Non-pigmented ciliary epithelial cell (primary cell): Measurements from ENCODE around the gene SEMA6A.

Experiments used
- DNase-seq: peaks from one replicate; pipeline ENCODE4 v3.0.0-alpha.2; 2010; ENCODE audit warnings: low read depth

SEMA6A gene

GRCh38 chr5:116577064-116577788 lies 2.6 kb upstream of the SEMA6A start:
- no peak for DNase-seq

DNA sequence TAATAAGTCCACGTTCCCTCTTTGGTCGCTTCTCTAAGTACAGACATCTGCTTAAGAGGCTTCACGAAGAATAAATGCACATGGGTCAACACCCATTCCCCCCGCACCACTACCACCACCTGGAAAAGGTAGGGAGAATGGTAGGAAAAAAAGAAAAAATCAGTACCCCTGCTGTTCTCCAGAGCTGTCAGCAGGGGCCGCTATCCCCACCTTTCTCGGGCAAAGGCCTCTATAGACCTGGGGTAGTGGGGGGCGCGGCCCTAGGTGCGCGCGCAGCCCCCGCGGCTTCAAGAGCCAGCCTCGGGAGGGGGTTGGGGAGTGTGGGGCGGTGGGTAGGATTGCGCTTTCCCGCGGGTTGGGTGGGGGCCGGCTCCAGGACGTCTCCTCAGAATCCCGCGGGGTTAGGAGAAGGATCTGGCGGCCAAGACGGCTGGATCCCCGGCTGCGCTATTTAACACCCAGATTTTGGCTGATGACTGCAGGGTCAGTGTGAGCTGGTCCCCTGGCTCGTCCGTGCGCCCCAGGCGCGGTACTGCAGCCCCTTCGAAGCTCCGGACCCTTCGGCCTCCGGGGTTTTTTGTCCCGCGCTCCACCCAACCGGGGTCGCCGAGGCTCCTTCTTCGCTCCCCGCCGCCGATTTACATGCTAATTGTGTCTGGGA lies 1.6 kb upstream of the SEMA6A start:
- no peak for DNase-seq

DNA sequence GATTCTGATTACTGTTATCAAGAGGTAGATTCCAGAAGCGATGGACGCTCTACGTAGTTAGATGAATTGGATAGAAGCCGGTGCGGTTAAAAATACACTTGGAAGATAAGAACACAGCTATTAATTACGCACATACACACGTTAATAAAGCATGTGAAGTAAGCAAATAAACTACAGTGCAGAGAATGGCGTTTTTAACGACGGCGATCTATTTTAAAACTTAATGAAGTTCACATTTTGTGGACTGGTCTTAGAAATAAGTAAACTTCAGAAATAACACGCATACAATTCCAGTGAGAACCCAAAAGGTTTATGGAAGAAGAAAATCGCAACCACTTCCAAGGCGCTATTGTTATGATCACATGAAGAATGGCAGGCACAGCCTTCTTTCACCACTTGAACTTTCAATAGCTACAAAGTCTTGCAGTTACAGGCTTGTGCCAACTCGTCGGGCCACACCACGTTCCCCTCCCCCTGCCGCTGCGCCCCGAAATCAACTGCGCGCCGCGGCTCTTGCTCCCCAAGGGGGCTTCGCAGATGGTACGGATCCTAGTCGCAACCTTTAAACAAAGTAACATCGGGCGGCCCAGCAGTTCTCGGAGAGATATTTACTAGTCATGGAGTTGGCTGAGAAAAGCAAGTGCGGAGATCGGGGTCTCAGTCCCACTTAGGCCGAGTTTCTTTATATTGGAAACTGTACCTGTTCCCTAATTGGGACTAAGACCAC lies 866 bp upstream of the SEMA6A start:
- DNase-seq: no peak

GRCh38 chr5:116573702-116574366 lies 789 bp downstream of the SEMA6A start:
- DNase-seq: no peak

DNA sequence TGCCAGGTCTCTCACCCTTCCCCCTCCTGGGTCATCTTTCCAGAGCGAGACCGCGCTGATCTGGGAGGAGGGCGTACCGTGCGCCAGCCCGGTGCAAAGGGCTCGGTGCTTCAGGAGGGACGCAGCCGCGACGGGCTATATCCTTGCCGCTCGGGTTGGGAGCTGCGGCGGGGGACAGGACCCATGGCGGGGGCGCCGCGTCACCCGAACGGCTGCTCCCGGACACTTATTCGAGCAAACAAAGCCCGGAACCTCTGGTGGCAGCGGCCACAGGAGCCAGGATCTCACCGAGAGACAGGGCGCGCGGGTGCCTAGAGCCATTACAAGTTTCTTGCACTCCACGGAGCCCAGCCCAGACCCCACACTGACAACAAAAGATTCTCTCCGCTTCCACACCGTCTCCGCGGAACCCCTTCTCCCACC lies 1.3 kb downstream of the SEMA6A start:
- DNase-seq: no peak

DNA sequence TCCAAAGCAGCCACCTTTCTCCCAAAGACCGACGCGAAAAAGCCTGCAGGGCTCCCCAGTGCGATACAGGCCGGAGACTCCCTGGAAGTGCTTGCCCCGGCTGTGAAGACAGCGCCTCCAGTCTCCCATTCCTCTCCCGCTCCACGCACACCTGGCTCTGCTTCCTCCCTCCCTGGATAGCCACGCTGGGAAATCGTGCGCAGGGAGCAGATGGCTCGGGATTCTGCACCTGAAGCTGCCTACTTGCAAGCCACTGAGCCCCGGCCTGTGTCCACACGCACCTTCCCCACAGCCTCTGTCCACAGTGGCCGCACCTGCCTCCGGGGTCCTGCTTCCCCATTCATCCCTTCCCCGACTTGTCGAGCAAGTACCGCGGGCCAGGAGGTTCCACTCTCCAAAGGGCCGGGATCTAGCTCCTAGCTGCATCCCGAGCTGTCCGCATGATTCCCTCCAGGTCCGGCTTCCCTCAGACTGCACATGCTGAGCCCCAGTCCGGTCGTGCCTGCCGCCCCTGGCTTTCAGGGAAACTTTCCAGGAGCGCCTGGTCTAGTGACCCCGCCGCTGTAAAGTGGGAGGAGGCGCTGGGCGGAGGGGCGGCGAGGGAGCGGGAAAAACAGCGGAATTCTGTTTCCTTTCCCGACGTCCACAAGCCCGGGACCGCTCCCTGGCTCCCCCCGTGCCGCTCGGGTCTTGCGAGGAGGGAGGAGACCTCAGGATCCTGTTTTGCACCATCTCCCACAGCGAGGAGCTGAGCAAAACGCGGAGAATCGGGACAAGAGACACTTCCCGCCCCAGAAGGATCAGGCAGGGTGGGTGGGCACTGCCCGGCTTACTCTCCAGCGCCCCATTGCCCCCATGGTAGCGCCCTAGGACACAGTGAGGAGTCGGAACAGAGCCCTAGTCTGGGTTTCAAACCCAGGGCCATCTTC lies 2.0 kb downstream of the SEMA6A start:
- no peak for DNase-seq

DNA sequence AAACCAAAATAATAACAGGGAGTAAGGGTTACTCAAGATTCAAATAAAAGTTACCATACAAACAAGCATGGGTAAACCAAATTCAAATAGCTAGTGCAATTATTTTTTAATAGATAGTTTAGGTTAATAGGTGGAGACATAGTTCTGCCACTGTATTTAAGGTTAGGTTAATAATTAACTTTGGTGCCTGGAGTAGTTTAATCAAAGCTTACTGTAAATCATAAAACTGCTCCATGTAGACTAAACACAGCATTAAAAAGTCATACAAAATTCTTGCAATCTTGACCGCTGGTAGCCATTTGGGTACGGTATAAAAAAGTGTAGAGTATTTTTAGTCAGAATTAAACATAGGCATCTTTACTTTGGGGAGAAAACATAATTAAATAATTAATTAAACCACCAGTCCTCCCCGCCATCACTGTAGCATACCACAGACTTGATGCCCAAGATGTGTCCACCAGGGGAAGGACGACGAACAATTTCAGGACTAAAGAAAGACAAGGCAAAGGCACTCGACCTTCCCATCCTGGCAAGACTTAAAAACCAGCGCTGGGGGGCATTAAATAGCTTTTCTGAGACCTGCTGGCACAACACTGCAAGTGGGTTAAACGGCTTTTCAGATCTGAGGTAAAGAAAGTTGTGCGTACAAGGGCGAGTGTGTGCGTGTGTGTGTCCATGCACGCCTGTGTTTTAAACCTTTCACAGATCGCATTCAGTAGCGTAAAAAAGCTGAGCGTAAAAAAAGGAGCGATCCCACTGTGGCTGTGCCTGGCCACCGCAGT lies 2.9 kb downstream of the SEMA6A start:
- no peak for DNase-seq

- no peak for DNase-seq
Measured at GRCh38 chr5:116569999-116570398, 4.6 kb downstream of the SEMA6A start.

DNA sequence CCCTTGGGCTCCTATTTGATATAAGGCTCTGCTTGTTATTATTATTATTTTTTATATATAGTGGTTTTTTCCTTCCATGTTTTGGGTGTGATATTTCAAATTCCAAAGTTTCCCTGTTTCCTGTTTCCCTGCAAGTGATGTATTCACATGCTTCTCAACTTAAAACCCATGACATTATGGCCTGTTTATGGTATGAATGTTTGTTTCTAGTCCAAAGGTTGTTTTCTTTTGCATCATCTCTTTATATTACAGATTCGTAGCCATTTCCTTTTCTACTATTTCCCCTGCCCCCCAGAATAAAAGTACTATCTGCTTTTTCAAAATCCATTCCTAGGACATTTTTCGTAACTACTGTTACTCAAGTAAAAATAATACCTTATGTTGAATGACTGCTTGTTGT lies 7.5 kb downstream of the SEMA6A start:
- no peak for DNase-seq

DNA sequence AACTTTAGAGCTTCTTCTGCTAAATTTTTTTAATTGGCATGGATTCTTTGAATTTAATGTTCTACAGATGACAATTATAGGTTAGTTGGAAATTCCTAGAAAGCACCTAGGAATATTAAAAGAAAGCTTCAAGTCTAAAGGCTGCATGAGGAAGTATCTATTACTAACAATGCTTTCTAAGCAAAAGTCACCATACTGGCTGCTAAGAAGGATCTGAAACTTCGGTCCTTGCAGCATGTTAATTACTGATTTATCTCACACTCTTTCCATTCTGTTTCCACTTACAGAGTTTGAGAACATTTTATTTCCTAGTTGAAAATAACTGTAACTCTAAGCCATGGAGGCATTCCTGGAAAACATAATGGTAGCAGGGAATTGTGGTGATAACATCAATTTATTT lies 8.4 kb downstream of the SEMA6A start:
- no peak for DNase-seq

GRCh38 chr5:116564756-116565490 lies 9.7 kb downstream of the SEMA6A start:
- DNase-seq: no peak

- DNase-seq: no peak
Measured at GRCh38 chr5:116564312-116564711, 10.3 kb downstream of the SEMA6A start.

DNA sequence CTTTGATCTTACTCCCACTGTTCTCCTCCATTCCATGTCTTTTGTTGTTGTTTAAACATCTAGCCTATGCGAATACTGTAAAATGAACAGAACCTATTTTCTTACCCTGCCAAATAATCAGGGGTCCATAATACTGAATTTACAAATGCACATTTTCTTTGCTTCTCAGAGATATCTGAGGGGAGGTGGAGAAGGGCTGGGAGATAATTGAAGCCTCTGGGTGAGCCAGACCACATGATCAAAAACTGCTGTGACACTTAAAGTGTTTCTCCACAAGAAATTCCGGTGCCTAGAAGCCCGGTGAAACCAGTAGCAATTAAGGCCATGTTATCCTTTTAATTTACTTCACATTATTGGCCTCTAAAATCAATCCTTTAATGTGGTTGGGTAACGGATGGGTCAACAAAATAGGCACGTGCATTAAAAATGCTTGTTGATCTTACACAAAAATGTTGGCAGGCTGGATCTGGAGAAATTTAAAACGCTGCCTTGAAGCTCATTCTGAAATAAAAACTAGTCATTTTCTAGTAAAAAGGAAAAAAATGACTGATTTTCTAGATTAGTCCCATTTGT lies 10.8 kb downstream of the SEMA6A start:
- DNase-seq: no peak

- DNase-seq: no peak
Measured at GRCh38 chr5:116562669-116563068, 12.0 kb downstream of the SEMA6A start.

DNA sequence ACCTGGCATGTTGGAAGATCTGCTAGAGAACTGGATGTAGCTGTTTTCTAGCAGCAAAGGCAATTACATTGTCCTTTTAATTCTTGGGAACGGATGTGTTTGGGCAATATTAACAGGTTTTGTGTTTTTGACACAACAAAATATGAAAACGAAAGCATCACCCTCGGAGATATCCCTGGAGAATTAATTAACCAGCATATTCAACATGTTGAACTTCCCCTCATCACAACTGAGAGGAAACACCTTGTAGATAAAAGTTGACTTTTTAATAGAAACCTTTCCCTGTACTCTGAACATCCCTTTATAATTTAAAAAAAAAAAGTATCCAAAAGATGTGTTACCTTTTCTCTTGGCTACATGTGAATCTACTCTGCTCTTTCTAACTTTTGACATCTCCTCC lies 13.0 kb downstream of the SEMA6A start:
- DNase-seq: no peak

GRCh38 chr5:116559673-116560164 lies 14.9 kb downstream of the SEMA6A start:
- DNase-seq: no peak

- DNase-seq: no peak
Measured at GRCh38 chr5:116559239-116559638, 15.4 kb downstream of the SEMA6A start.

DNA sequence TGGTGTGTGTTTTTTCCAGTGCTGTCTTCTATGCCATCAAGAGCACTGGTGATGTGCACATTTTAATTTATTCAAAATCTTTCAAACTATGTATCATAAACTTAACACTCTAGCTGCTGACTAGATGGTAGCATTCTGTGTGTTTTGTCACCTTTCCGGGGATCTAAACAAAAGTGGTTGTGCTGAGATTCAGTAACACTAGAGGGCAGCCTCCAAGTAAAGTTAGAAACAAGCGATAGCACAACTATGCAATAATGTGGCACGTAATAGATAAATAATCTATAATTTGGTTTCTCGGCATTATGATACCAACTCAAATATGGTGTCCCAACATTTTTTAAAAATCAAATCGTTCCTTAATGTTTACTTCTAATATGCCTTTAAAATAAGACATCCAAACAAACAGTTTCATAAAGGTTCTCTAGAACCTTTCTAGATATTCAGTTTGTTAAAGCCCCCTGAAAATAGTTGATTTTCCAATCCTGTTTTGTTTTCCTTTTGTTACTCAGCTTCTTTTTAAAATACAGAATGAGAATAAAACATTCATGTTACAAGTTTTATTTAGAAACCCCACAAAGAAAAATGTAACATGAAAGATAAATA lies 16.9 kb downstream of the SEMA6A start:
- no peak for DNase-seq

DNA sequence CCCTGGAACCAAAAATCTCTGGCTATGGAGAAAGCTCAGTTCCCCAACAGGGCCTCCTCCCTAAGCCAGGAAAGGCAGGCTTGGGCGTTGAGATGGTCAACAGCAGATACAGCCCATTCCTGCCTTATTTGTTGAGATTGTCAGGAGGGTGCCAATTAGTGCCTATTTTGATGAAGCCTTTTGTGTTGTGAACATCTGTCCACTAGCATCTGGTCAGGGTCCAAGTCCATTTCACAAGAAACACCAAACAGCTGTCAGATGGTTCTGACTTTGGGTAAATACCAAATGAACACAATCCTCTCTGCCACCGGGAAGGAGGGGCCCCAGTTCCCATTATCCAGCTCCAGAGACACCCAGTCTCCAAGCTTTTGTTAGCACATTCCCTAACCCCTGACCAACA lies 19.9 kb downstream of the SEMA6A start:
- DNase-seq: no peak
